Ascending aorta (tissue), 2 donors: ENCODE measurements around the gene EMILIN2. TPM values are rescaled to one million over a fixed set of nuclear protein-coding genes. Genes with fewer than 3 reads are reported as not detected.

Experiments
- DNase-seq, 2 donors: peaks; one replicate each; pipeline ENCODE4 v3.0.0-alpha.2; 2019; ENCODE audit warnings: low spot score in 2 of 2
- H3K27ac ChIP-seq, 2 donors: fragments of 200-600 bp; sonication (generic); one replicate each; pipeline ENCODE4 v1.5.1; 2016 to 2017; ENCODE audit warnings: mild to moderate bottlenecking in 1 of 2
- H3K27me3 ChIP-seq: fragments of 200-600 bp; sonication (generic); one replicate; pipeline ENCODE4 v1.5.1; 2017
- H3K36me3 ChIP-seq, 2 donors: fragments of 200-600 bp; sonication (generic); one replicate each; pipeline ENCODE4 v1.5.1; 2016
- H3K4me1 ChIP-seq, 2 donors: fragments of 200-600 bp; sonication (generic); one replicate each; pipeline ENCODE4 v1.5.1; 2016 to 2017; ENCODE audit warnings: mild to moderate bottlenecking in 1 of 2
- H3K4me3 ChIP-seq, 2 donors: fragments of 200-600 bp; sonication (generic); one replicate each; pipeline ENCODE4 v1.5.1; 2016 to 2017; ENCODE audit warnings: mild to moderate bottlenecking in 1 of 2
- H3K9me3 ChIP-seq, 2 donors: fragments of 200-600 bp; sonication (generic); one replicate each; pipeline ENCODE4 v1.5.1; 2016
- CTCF ChIP-seq, 3 experiments: fragments of 200-600 bp in 2 of 3; fragments of 450-650 bp in 1 of 3; sonication (generic) in 2 of 3; IDR thresholded peaks; one replicate each; pipeline ENCODE4 v1.5.1; 2016 to 2019; ENCODE audit warnings: antibody characterized with exemption in 3 of 3, mild to moderate bottlenecking in 1 of 3, moderate library complexity in 1 of 3
- intact Hi-C: fragments of 100-400 bp; cut with DNase I; formaldehyde crosslinking; loops from one replicate; pipeline ENCODE4 v1.15.1; 2023
- total RNA-seq: library from RNA; depleted of rRNA; stranded (reverse); fragments of >200 nt; gene quantifications from one replicate; pipeline ENCODE4 v1.1.0, GENCODE V29; 2016

Gene EMILIN2
- total RNA-seq, 1 donor from 2014 or later: 22.4 TPM

GRCh38 chr18:2963048-2963447, 116.2 kb downstream of the EMILIN2 start:
- no peak overlapping the region for H3K4me3 ChIP-seq
- H3K4me1 ChIP-seq: peaks cover 22 to 39% of the 10 kb centered on the region in 2 donors
- H3K27ac ChIP-seq: no peak overlapping the region
- no peaks in the 10 kb centered on the region for H3K27me3 ChIP-seq
- no peak for DNase-seq
- H3K9me3 ChIP-seq: no peaks in the 10 kb centered on the region
- H3K36me3 ChIP-seq: no peaks in the 10 kb centered on the region
- intact Hi-C loops: loop anchor here (5.0 kb wide), 2 partner anchors 34 to 49 kb away; partner anchors contain the start of gene LPIN2
- no peak for TF ChIP-seq CTCF (IDR thresholded peaks at IDR 0.05)

GRCh38 chr18:2964361-2965010, 117.7 kb downstream of the EMILIN2 start:
- no peak for DNase-seq
- no peak overlapping the region for H3K27ac ChIP-seq
- peaks cover 17 to 33% of the 10 kb centered on the region in 2 donors for H3K4me1 ChIP-seq
- H3K4me3 ChIP-seq: no peak overlapping the region
- no peak for TF ChIP-seq CTCF (IDR thresholded peaks at IDR 0.05)
- H3K9me3 ChIP-seq: no peaks in the 10 kb centered on the region
- intact Hi-C loops: loop anchor here (5.0 kb wide), 2 partner anchors 33 to 48 kb away; partner anchors contain the start of gene LPIN2
- no peaks in the 10 kb centered on the region for H3K27me3 ChIP-seq
- H3K36me3 ChIP-seq: no peaks in the 10 kb centered on the region

Other genes starting within 250 kb of the EMILIN2 start
- 29.2 TPM for gene SMCHD1, start 191.3 kb upstream of the EMILIN2 start, total RNA-seq
- 11.6 TPM for gene LPIN2, start 166.1 kb downstream of the EMILIN2 start, total RNA-seq